Left ventricle myocardium inferior (tissue), 1 donor: ENCODE results near the gene ST14. TPM values are rescaled to one million over a fixed set of nuclear protein-coding genes. Genes with fewer than 3 reads are reported as not detected.
A peak's percentile ranks its signal among the peaks of the same experiment; 100 is the strongest.

Experiments used
- DNase-seq: peaks from one replicate; pipeline ENCODE4 v3.0.0-alpha.2; 2020
- H3K27ac ChIP-seq: fragments of 200-600 bp; replicated peaks from 2 replicates; pipeline ENCODE4 v1.8.0; 2021
- H3K27me3 ChIP-seq: fragments of 200-600 bp; 2 replicates; pipeline ENCODE4 v1.8.0; 2021; ENCODE audit warnings: low read depth
- H3K36me3 ChIP-seq: fragments of 200-600 bp; 2 replicates; pipeline ENCODE4 v1.8.0; 2021
- H3K4me1 ChIP-seq: fragments of 200-600 bp; 2 replicates; pipeline ENCODE4 v1.8.0; 2021
- H3K4me3 ChIP-seq: fragments of 200-600 bp; 2 replicates; pipeline ENCODE4 v1.8.0; 2021; ENCODE audit warnings: mild to moderate bottlenecking, moderate library complexity
- H3K9me3 ChIP-seq: fragments of 200-600 bp; replicated peaks from 2 replicates; pipeline ENCODE4 v1.8.0; 2021
- intact Hi-C: fragments of 100-400 bp; cut with micrococcal nuclease; formaldehyde crosslinking; loops from one replicate; pipeline ENCODE4 v1.11.0; 2022
- total RNA-seq: library from RNA; stranded (reverse); fragmentation: NEBNext Ultra II Directional; extraction: Animal tissue kit (Norgen Biotek cat#: 25700); gene quantifications from one replicate; pipeline ENCODE4 v1.2.1, GENCODE V29; 2021
- TF ChIP-seq, protein P1 (sequence below): fragments of 200-600 bp; IDR thresholded peaks from 2 replicates; pipeline ENCODE4 v1.8.0; 2021; ENCODE audit warnings: antibody characterized with exemption, mild to moderate bottlenecking, borderline replicate concordance
- donor health status: DM: no; HTN: yes; CAD: no; lungs with severe emphysema.

Gene ST14
- total RNA-seq, 1 donor from 2014 or later = 1.0 TPM

DNA sequence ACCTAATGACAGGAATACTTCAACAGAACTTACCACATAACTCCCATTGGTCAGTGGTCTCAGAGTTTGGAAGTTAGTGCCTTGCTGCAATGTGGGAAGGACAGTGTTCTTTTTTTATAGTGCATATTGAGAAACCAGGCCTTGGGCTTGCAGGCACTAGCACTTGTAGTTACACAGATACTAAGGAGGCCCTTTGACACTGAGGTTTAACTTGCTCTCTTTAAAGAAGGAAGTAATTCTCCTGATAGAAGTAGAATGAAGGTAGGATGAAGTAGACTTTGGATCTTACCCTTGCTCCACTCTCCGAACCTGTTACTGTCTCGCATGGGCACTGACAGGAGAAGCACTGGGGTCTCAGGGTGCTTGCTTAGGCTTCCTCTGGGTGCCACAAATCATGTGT, 31.0 kb upstream of the ST14 start:
- intact Hi-C loops = no loop called here
- H3K9me3 ChIP-seq = no peaks in the 10 kb centered on the region
- TF ChIP-seq, protein P1, sequence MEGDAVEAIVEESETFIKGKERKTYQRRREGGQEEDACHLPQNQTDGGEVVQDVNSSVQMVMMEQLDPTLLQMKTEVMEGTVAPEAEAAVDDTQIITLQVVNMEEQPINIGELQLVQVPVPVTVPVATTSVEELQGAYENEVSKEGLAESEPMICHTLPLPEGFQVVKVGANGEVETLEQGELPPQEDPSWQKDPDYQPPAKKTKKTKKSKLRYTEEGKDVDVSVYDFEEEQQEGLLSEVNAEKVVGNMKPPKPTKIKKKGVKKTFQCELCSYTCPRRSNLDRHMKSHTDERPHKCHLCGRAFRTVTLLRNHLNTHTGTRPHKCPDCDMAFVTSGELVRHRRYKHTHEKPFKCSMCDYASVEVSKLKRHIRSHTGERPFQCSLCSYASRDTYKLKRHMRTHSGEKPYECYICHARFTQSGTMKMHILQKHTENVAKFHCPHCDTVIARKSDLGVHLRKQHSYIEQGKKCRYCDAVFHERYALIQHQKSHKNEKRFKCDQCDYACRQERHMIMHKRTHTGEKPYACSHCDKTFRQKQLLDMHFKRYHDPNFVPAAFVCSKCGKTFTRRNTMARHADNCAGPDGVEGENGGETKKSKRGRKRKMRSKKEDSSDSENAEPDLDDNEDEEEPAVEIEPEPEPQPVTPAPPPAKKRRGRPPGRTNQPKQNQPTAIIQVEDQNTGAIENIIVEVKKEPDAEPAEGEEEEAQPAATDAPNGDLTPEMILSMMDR = no peak
- H3K27me3 ChIP-seq = no peaks in the 10 kb centered on the region
- peaks cover 72% of the 10 kb centered on the region for H3K36me3 ChIP-seq
- no peak for DNase-seq
- peaks cover 22% of the 10 kb centered on the region for H3K4me1 ChIP-seq
- H3K27ac ChIP-seq = no peak overlapping the region
- no peak overlapping the region for H3K4me3 ChIP-seq

DNA sequence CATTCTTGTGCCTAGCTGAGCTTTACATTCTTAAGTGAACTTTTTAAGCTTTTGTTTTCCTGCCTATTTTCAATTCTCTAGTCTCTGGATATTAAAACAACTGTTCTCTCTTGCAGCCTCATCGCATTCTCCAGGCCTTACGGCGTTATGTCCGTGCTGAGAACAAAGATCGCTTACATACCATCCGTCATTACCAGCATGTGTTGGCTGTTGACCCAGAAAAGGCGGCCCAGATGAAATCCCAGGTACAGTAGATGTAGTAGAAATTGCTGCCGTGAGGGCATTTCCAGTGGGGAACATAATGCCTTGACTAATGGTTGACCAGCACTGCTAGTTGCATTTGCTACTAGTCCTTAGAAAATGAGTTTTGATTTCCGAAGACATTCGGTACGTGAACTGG, 29.7 kb upstream of the ST14 start:
- Histone ChIP-seq H3K4me3 (no peak overlapping the region), H3K27me3 (no peaks in the 10 kb centered on the region), H3K9me3 (no peaks in the 10 kb centered on the region), H3K4me1 (peaks cover 9% of the 10 kb centered on the region), H3K27ac (no peak overlapping the region), H3K36me3 (peaks cover 78% of the 10 kb centered on the region)
- no peak for DNase-seq
- TF ChIP-seq, protein P1 = no peak
- intact Hi-C loops = loop anchor here (5.0 kb wide), 1 partner anchor 208 kb away; no protein-coding TSS in a partner anchor

DNA sequence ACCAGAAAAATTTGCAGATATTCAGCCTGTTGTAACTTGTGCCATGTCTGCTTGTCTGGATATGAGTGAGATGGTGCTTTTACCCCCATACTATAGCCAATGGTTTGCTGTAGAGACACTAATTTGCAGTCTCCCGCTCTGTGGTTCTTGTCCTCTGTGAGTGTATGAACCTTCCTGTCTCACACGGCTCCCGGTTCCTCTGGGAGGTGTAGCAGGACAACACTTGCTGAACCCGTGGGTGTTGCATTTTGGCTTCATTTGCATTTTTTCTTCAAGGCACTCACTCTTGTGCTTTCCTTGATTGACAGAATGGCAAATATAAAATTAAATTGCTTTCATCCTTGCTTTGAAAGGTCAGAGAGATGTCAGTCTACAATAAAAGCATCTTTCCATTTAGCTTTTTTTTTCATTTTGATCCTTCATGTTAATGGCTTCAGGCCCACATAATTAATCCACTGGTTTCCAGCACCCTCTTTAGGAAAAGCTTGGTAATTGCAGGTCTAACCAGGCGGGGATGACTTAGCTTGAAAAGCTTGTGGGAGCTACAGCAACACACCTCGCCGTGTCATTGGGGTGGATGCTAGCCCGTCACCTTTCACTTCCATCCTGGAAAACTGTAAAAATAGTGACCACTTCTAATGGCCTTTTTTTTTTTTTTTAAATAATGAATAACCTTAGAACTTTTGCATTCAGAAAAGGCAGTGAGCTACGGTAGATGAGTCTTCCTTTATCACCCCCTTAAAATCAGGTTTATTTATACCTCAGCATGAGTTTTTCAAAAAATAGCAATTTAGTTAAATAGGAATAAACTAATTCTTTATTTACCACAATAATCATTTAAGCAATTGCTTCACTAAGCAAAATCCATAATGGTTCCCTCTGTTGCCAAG, 27.4 kb upstream of the ST14 start:
- TF ChIP-seq, protein P1 = peak; percentile 90
- no peaks in the 10 kb centered on the region for H3K27me3 ChIP-seq
- no peak overlapping the region for H3K4me3 ChIP-seq
- peaks cover 16% of the 10 kb centered on the region for H3K4me1 ChIP-seq
- H3K9me3 ChIP-seq = no peaks in the 10 kb centered on the region
- no peak overlapping the region for H3K27ac ChIP-seq
- H3K36me3 ChIP-seq = peaks cover 81% of the 10 kb centered on the region
- intact Hi-C loops = loop anchor here (5.0 kb wide), 1 partner anchor 210 kb away; no protein-coding TSS in a partner anchor
- no peak for DNase-seq

DNA sequence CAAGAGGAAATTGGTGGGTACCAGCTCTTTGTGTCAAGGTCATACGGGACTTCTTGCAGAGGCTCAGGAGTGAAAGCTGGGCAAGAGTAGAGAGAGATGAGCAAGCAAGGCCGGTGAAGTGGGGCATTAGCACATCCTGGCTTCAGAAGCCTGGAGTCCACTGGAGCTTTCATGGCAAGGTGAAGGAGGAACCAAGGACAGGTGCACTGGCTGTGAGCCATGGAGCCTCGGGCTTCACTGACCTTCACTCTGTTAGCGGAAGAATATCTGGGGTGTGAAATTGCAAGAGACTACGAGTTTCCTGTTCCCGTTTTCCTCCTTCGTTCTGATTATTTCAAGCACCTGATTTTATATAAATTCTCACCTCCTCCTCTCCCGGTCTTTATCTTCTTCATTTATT, 25.9 kb upstream of the ST14 start:
- Histone ChIP-seq H3K4me1 (peaks cover 17% of the 10 kb centered on the region), H3K27me3 (no peaks in the 10 kb centered on the region), H3K27ac (no peak overlapping the region), H3K9me3 (no peaks in the 10 kb centered on the region), H3K36me3 (peaks cover 76% of the 10 kb centered on the region), H3K4me3 (no peak overlapping the region)
- TF ChIP-seq, protein P1 = no peak
- DNase-seq = no peak
- intact Hi-C loops = loop anchor here (5.0 kb wide), 1 partner anchor 211 kb away; no protein-coding TSS in a partner anchor

DNA sequence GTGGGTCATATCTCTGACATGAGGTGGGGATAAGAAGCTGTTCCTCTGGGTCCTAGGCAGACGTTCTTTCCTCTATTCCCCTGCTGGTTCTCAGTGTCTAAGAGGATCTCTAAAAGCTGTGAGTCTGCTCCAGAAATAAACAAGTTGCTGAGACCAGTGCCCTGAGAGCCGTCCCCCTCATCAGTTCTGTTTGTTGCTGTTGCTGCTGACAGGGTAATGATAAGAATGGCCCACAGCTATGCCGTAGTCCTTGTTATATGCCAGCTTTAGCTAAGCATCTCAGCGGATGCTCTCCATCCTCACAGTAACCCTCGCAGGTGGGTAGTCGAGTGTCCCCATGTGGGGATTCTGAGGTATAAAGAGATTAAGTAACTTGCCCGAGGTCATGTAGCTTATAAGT, 23.5 kb upstream of the ST14 start:
- DNase-seq = no peak
- intact Hi-C loops = no loop called here
- Histone ChIP-seq H3K4me1 (peaks cover 30% of the 10 kb centered on the region), H3K27me3 (no peaks in the 10 kb centered on the region), H3K9me3 (no peaks in the 10 kb centered on the region), H3K27ac (peak overlapping the region; percentile 52), H3K36me3 (peaks cover 63% of the 10 kb centered on the region), H3K4me3 (no peak overlapping the region)
- TF ChIP-seq, protein P1 = no peak
